Ureter (tissue), 1 donor: ENCODE data around the gene MED7. TPM values are rescaled to one million over a fixed set of nuclear protein-coding genes. Genes with fewer than 3 reads are reported as not detected.

ENCODE experiments used
- DNase-seq: peaks from one replicate; pipeline ENCODE4 v3.0.0-alpha.2; 2020; ENCODE audit warnings: low spot score
- total RNA-seq: library from RNA; stranded (reverse); gene quantifications from one replicate; pipeline ENCODE4 v1.2.4, GENCODE V29; 2023
- donor health status: DM: yes; HTN: yes; CAD: no.

Gene MED7
- total RNA-seq, 1 donor from 2014 or later = 15.8 TPM

- DNase-seq = no peak
Observed at GRCh38 chr5:157162919-157163510, 20.4 kb upstream of the MED7 start.

DNA sequence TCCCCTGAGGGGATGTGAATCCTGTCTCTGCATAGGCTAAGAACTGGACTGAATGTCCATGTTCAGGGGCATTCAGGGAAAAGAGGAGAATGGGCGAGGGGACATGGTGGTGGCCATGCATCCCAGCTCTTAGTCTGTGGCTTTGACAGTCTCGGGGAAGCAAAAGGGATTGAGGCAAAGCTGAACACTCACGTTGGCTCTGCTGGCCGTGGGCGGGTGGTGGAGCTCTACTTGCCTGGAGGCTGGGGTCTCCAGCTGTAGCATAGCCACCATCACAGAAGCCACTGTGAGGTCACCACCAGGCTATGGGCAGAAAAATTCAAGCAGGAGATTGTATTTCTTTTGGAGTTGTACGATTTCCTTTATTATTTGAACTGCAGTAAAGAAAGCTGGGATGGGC, 19.3 kb upstream of the MED7 start:
- DNase-seq = no peak

GRCh38 chr5:157160001-157160400, 17.3 kb upstream of the MED7 start:
- no peak for DNase-seq

- DNase-seq = no peak
Observed at GRCh38 chr5:157159209-157159751, 16.6 kb upstream of the MED7 start.

DNA sequence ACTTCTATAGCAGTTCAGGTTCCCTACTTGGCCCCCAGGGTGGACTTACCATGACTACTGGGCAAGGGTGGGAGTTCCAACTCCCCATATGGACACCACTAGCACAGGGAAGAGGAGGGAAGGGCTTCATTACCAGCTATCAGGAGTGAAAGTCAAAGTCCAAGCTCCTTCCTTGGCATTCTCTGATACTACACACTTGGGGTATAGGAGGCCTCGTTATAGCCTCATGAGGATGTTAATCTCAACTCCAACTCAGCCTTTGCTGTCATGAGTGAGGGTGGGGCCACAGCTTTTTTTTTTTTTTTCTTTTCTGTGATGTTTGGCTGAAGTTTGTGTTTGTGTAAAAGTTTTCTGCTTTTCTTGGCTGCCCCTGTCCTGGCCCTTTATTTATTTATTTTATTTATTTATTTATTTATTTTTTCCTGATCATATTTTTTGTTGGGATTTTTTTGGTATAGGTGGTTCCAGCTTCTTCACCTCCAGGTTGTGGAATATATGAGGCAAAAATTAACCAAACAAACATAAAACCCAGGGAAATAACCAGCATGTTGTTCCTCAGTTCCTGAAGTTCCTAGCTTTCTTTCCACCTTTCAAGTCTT, 14.7 kb upstream of the MED7 start:
- DNase-seq = no peak

DNA sequence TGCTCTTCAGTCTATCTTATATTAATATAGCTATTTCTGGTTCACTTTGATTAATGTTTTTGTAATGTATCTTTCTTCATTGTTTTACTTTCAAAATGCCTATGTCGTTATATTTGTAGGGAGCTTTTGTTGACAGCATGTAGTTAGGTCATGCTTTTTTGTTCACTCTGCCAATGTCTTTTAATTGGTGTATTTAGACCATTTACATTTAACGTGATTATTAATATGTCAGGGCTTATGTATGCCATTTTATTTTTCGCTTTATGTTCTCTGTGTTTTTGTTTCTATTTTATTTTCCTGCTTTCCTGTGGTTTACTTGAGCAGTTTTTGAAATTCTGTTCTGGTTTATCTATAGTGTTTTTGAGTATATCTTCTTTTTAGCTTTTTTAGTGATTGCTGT, 12.6 kb upstream of the MED7 start:
- no peak for DNase-seq

DNA sequence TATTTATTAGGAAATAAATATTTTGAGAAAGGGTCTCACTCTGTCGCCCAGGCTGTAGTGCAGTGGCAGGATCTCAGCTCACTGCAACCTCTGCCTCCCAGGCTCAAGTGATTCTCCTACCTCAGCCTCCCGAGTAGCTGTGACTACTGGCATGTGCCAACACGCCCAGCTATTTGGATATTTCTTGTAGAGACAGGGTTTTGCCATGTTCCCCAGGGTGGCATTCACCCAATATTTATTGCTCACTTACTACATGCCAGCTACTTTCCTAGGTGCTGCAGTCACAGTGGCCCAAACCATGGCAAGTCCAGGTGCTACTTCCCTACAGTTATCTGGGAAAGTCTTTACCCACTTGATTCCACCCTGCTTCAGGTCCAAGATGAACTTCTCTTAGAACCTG, 8.3 kb upstream of the MED7 start:
- DNase-seq = no peak

GRCh38 chr5:157148734-157149615, 6.3 kb upstream of the MED7 start:
- peak; percentile 75 for DNase-seq

- DNase-seq = peak; percentile 53
Observed at GRCh38 chr5:157143127-157143971, 684 bp upstream of the MED7 start.

GRCh38 chr5:157137691-157138090, 5.0 kb downstream of the MED7 start:
- DNase-seq = no peak

DNA sequence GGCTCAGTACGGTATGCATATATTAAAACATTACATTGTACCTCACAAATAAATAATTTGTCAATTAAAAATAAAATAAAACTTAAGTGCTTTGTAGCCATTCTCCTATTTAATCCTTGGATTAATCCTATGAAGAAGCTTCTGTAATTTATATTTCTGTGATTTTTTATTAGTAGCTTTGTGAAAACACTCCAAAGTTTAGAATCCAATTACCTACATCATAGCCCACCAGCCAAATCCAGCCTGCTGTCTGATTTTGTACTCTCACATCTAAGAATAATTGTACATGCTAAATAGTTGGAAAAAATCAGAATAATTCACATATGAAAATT, 10.4 kb downstream of the MED7 start:
- no peak for DNase-seq

DNA sequence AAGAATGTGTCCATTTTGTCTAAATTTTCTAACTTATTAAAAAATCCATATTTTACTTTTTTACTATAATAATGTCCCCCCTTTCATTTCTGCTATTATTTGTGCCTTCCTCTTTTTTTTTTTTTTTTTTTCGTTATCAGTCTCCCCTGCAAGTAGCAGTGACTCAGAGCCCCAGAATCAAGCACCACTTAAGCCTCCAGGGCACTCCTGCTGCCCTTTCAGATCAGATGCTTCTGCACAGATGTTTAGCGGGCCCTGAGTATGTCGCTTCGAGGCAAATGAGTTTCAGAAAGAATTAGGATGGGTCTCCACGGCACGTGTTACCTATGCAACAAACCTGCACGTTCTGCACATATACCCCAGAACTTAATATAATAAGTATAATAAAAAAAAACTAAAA, 11.7 kb downstream of the MED7 start:
- DNase-seq = no peak

DNA sequence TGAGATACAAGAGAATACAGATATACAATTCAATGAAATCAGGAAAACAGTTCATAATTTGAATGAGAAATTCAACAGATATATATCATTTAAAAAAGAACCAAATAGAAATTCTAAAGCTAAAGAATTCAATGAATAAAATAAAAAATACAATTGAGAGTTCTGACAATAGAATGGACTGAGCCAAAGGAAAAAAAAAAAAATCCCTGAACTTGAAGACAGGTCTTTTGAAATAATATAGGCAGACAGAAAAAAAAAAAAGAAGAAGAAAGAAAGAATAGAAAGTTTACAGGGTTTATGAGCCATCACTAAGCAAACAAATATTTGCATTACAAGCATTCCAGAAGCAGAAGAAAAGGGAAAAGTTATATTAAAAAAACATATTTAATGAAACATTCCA, 21.0 kb downstream of the MED7 start:
- no peak for DNase-seq

DNA sequence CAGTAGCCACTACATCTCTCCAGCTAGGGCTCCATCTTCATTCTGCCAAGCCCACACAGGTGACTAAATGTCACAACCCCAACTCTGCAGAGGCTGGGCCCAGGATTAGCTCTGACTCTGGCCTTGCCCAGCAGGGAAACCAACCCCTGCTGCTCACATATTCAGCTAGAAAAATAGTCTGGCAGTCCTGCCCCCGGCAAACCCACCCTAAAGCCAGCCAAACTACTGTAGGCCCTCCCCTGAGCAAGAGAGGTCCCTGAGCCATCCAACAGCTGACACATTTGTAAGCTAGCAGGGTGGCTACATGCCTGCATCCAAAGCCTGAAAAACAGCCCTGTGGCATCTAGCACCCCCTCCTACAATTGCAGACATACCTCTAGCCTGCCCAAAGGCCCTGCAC, 22.6 kb downstream of the MED7 start:
- no peak for DNase-seq

DNA sequence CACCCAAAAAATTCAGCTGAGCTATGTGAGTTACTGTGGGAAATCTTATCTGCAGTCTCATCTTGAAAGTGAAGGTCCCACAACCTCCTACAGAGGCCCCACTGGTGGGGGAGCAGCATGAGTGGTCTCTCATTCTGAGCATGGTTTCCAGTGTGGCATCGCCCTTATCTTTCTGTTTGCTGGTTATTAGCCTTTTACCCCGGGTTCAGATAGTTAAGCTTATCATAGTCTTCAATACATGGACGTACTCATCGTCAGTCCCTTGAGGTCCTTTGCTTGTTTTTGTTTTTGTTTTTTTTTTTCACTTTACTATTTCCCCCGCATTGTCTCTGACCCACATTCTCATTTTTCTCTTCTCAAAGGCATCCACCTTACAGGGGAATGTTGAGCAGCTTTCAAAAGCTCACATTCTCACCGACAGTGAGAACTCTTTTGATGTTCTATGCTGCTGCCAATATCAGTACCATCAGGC, 26.1 kb downstream of the MED7 start:
- DNase-seq = no peak

DNA sequence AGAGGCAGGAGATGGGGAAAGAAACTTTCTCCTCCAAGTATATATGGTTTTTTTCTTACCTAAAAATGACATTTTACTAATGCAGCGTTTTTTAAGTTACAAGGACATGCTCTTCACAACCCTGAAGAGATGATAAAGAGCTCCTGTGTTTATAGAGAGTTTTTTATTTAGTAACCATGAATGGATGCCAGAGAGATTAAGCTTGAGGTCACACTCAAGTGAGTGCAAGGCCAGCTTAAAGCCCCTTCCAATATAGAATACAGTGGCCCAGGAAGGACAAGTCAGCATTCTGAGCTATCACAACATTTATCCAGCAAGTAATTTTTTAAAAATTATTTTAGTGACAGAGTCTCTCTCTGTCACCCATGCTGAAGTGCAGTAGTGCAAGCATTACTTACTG, 27.2 kb downstream of the MED7 start:
- no peak for DNase-seq

- DNase-seq = no peak
Observed at GRCh38 chr5:157115012-157115411, 27.7 kb downstream of the MED7 start.

DNA sequence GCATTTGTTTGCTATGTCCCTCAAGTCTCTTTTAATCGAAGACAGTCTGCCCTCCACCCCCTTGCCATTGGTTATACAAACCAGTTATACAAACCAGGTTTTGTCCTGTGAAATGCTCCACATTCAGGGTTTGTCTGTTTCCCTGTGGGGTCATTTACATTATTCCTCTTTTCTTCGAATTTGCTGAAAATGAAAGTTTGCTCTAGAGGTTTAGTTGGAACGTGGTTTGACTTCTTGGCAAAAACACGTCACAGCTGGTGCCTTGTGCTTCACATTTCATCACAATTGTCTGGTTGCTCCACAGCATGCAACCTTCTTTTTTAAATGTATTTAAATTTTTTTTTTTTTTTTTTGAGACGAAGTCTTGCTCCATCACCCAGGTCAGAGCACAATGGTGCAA, 29.7 kb downstream of the MED7 start:
- no peak for DNase-seq

DNA sequence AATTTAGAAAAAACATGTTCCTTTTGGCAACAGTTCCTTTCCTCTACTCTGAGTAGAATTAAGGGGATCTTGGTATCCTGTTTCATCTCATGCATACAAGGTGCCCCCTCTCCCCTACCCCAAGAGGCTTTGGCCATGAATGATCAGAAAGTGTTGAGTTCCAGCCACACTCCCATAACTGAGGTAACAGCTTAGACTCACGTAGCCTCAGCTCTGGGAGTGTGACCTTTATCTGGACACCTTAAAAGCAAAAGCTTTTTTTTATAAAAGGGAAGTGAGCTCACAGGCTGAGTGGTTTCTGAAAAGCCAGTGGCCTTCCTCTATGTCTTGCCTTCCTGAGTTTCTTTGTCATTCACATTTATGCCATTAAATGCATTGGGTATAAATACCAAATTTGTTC, 32.9 kb downstream of the MED7 start:
- no peak for DNase-seq

- no peak for DNase-seq
Observed at GRCh38 chr5:157108976-157109375, 33.7 kb downstream of the MED7 start, which contains the start of gene HAVCR2. Gene HAVCR2 (minus strand): TSS chr5:157109044. CDS start chr5:157108983, 61 bp downstream.

- no peak for DNase-seq
Observed at GRCh38 chr5:157107508-157107907, 35.2 kb downstream of the MED7 start.
